Measurements from ENCODE around the gene TUBB4A. TPM values are rescaled to one million over a fixed set of nuclear protein-coding genes. Genes with fewer than 3 reads are reported as not detected.
A peak's percentile ranks its signal among the peaks of the same experiment; 100 is the strongest.
"Not testable (repeated sequence)": the region's sequence is repeated elsewhere in the genome, so short reads cannot be mapped to it uniquely, and the experiment has no call there.

TUBB4A gene
- polyA plus RNA-seq (2013), result 5.2 TPM

- Histone ChIP-seq H3K27me3 (replicated peaks in 2 of 5; ENCODE audit: control insufficient read depth in 4 of 5, insufficient read depth in 5 of 5, low read length in 4 of 5) (peaks cover 0 to 4% (median 0%) of the 10 kb centered on the region in 5 experiments), H3K4me3 (ENCODE audit: control insufficient read depth in 1 of 7, extremely low read depth in 1 of 7, insufficient read depth in 4 of 7, low read depth in 2 of 7, low read length in 6 of 7) (peak within 1 kb of the TSS; percentile 44 to 78 (median 61)), H3K36me3 (ENCODE audit: control insufficient read depth in 4 of 4, insufficient read depth in 4 of 4, low read length in 3 of 4) (no peaks in the 10 kb centered on the region), H3K27ac (ENCODE audit: insufficient read depth in 1 of 2, low read depth in 1 of 2, low read length in 2 of 2, poor library complexity in 1 of 2, severe bottlenecking in 2 of 2) (no peak within 1 kb of the TSS), H3K4me1 (ENCODE audit: control extremely low read depth in 1 of 4, control insufficient read depth in 4 of 4, insufficient read depth in 4 of 4, low read length in 3 of 4) (peaks cover 0 to 22% (median 17%) of the 10 kb centered on the region in 4 experiments), H3K9me3 (ENCODE audit: control extremely low read depth in 1 of 5, control insufficient read depth in 4 of 5, insufficient read depth in 2 of 5, low read depth in 1 of 5, low read length in 4 of 5) (no peaks in the 10 kb centered on the region)
- peak in 2 of 3 donors; percentile 33 to 57 for DNase-seq
- ChIA-PET CTCF (interaction anchor here (1.2 to 2.8 kb wide), 2 partner anchors 16 to 20 kb away, joined by 4 to 18 read pairs; partner anchors contain the start of gene DENND1C), POLR2A (interaction anchor here (0.6 kb wide), 1 partner anchor 1706 kb away, joined by 4 read pairs; no protein-coding TSS in a partner anchor)
- under 1% methylated on average over 47 of the region's 71 CpGs for WGBS (ENCODE audit: insufficient coverage)
Measured at GRCh38 chr19:6501740-6502648, at the start of gene TUBB4A. Gene TUBB4A (minus strand): TSS chr19:6502309. CDS start chr19:6502212, 97 bp downstream.

- H3K27ac ChIP-seq (ENCODE audit: insufficient read depth in 1 of 2, low read depth in 1 of 2, low read length in 2 of 2, poor library complexity in 1 of 2, severe bottlenecking in 2 of 2), result no peak overlapping the region
- CTCF ChIA-PET, result interaction anchor here (1.0 to 4.6 kb wide), 4 partner anchors 11 to 185 kb away, joined by 4 to 21 read pairs (median 4); no protein-coding TSS in a partner anchor
- H3K4me1 ChIP-seq (ENCODE audit: control extremely low read depth in 1 of 4, control insufficient read depth in 4 of 4, insufficient read depth in 4 of 4, low read length in 3 of 4), result peaks cover 0 to 13% (median 10%) of the 10 kb centered on the region in 4 experiments
- no peak for DNase-seq
- POLR2A ChIA-PET, result interaction anchor here (1.2 kb wide), 1 partner anchor 16 kb away, joined by 3 read pairs; no protein-coding TSS in a partner anchor
- no peaks in the 10 kb centered on the region for H3K36me3 ChIP-seq (ENCODE audit: control insufficient read depth in 4 of 4, insufficient read depth in 4 of 4, low read length in 3 of 4)
- peaks cover 0 to 5% (median 0%) of the 10 kb centered on the region in 5 experiments for H3K9me3 ChIP-seq (ENCODE audit: control extremely low read depth in 1 of 5, control insufficient read depth in 4 of 5, insufficient read depth in 2 of 5, low read depth in 1 of 5, low read length in 4 of 5)
- WGBS (ENCODE audit: insufficient coverage), result 100% methylated on average over 3 of the region's 3 CpGs
- H3K4me3 ChIP-seq (ENCODE audit: control insufficient read depth in 1 of 7, extremely low read depth in 1 of 7, insufficient read depth in 4 of 7, low read depth in 2 of 7, low read length in 6 of 7), result no peak overlapping the region
- no peaks in the 10 kb centered on the region for H3K27me3 ChIP-seq (replicated peaks in 2 of 5; ENCODE audit: control insufficient read depth in 4 of 5, insufficient read depth in 5 of 5, low read length in 4 of 5)
Measured at GRCh38 chr19:6551091-6551490, 49.0 kb upstream of the TUBB4A start.

GRCh38 chr19:6550679-6551078 lies 48.6 kb upstream of the TUBB4A start:
- ChIA-PET CTCF (interaction anchor here (0.7 to 4.6 kb wide), 3 partner anchors 11 to 175 kb away, joined by 3 to 21 read pairs (median 4); no protein-coding TSS in a partner anchor), POLR2A (interaction anchor here (1.2 kb wide), 1 partner anchor 15 kb away, joined by 3 read pairs; no protein-coding TSS in a partner anchor)
- not testable (repeated sequence) for H3K9me3 ChIP-seq (ENCODE audit: control extremely low read depth in 1 of 5, control insufficient read depth in 4 of 5, insufficient read depth in 2 of 5, low read depth in 1 of 5, low read length in 4 of 5); H3K4me3 ChIP-seq (ENCODE audit: control insufficient read depth in 1 of 7, extremely low read depth in 1 of 7, insufficient read depth in 4 of 7, low read depth in 2 of 7, low read length in 6 of 7); DNase-seq; H3K27me3 ChIP-seq (replicated peaks in 2 of 5; ENCODE audit: control insufficient read depth in 4 of 5, insufficient read depth in 5 of 5, low read length in 4 of 5); H3K36me3 ChIP-seq (ENCODE audit: control insufficient read depth in 4 of 4, insufficient read depth in 4 of 4, low read length in 3 of 4); H3K27ac ChIP-seq (ENCODE audit: insufficient read depth in 1 of 2, low read depth in 1 of 2, low read length in 2 of 2, poor library complexity in 1 of 2, severe bottlenecking in 2 of 2)
- peaks cover 0 to 13% (median 10%) of the 10 kb centered on the region in 4 experiments for H3K4me1 ChIP-seq (ENCODE audit: control extremely low read depth in 1 of 4, control insufficient read depth in 4 of 4, insufficient read depth in 4 of 4, low read length in 3 of 4)
- 96% methylated on average over 4 of the region's 6 CpGs for WGBS (ENCODE audit: insufficient coverage)

- Histone ChIP-seq H3K27ac (ENCODE audit: insufficient read depth in 1 of 2, low read depth in 1 of 2, low read length in 2 of 2, poor library complexity in 1 of 2, severe bottlenecking in 2 of 2) (no peak overlapping the region), H3K27me3 (replicated peaks in 2 of 5; ENCODE audit: control insufficient read depth in 4 of 5, insufficient read depth in 5 of 5, low read length in 4 of 5) (peaks cover 0 to 4% (median 0%) of the 10 kb centered on the region in 5 experiments), H3K36me3 (ENCODE audit: control insufficient read depth in 4 of 4, insufficient read depth in 4 of 4, low read length in 3 of 4) (no peaks in the 10 kb centered on the region), H3K4me1 (ENCODE audit: control extremely low read depth in 1 of 4, control insufficient read depth in 4 of 4, insufficient read depth in 4 of 4, low read length in 3 of 4) (peaks cover 0 to 2% (median 0%) of the 10 kb centered on the region in 4 experiments), H3K4me3 (ENCODE audit: control insufficient read depth in 1 of 7, extremely low read depth in 1 of 7, insufficient read depth in 4 of 7, low read depth in 2 of 7, low read length in 6 of 7) (no peak overlapping the region), H3K9me3 (ENCODE audit: control extremely low read depth in 1 of 5, control insufficient read depth in 4 of 5, insufficient read depth in 2 of 5, low read depth in 1 of 5, low read length in 4 of 5) (no peaks in the 10 kb centered on the region)
- ChIA-PET CTCF (no interaction called here), POLR2A (interaction anchor here (0.6 kb wide), 1 partner anchor 263 kb away, joined by 4 read pairs; no protein-coding TSS in a partner anchor)
- DNase-seq, result no peak
- WGBS (ENCODE audit: insufficient coverage), result 84% methylated on average over 7 of the region's 11 CpGs
Measured at GRCh38 chr19:6543866-6544347, 41.8 kb upstream of the TUBB4A start.

GRCh38 chr19:6540918-6541689 lies 39.0 kb upstream of the TUBB4A start:
- 97% methylated on average over 8 of the region's 13 CpGs for WGBS (ENCODE audit: insufficient coverage)
- H3K27me3 ChIP-seq (replicated peaks in 2 of 5; ENCODE audit: control insufficient read depth in 4 of 5, insufficient read depth in 5 of 5, low read length in 4 of 5), result peaks cover 0 to 4% (median 0%) of the 10 kb centered on the region in 5 experiments
- H3K4me1 ChIP-seq (ENCODE audit: control extremely low read depth in 1 of 4, control insufficient read depth in 4 of 4, insufficient read depth in 4 of 4, low read length in 3 of 4), result peaks cover 0 to 6% (median 4%) of the 10 kb centered on the region in 4 experiments
- no peak overlapping the region for H3K27ac ChIP-seq (ENCODE audit: insufficient read depth in 1 of 2, low read depth in 1 of 2, low read length in 2 of 2, poor library complexity in 1 of 2, severe bottlenecking in 2 of 2)
- H3K9me3 ChIP-seq (ENCODE audit: control extremely low read depth in 1 of 5, control insufficient read depth in 4 of 5, insufficient read depth in 2 of 5, low read depth in 1 of 5, low read length in 4 of 5), result no peaks in the 10 kb centered on the region
- CTCF ChIA-PET, result interaction anchor here (1.3 to 3.9 kb wide), 2 partner anchors 10 to 23 kb away, joined by 3 to 21 read pairs; no protein-coding TSS in a partner anchor
- POLR2A ChIA-PET, result no interaction called here
- H3K4me3 ChIP-seq (ENCODE audit: control insufficient read depth in 1 of 7, extremely low read depth in 1 of 7, insufficient read depth in 4 of 7, low read depth in 2 of 7, low read length in 6 of 7), result no peak overlapping the region
- DNase-seq, result no peak
- H3K36me3 ChIP-seq (ENCODE audit: control insufficient read depth in 4 of 4, insufficient read depth in 4 of 4, low read length in 3 of 4), result no peaks in the 10 kb centered on the region

- H3K4me3 ChIP-seq (ENCODE audit: control insufficient read depth in 1 of 7, extremely low read depth in 1 of 7, insufficient read depth in 4 of 7, low read depth in 2 of 7, low read length in 6 of 7), result no peak overlapping the region
- POLR2A ChIA-PET, result no interaction called here
- no peak overlapping the region for H3K27ac ChIP-seq (ENCODE audit: insufficient read depth in 1 of 2, low read depth in 1 of 2, low read length in 2 of 2, poor library complexity in 1 of 2, severe bottlenecking in 2 of 2)
- 94% methylated on average over 6 of the region's 6 CpGs for WGBS (ENCODE audit: insufficient coverage)
- no peaks in the 10 kb centered on the region for H3K9me3 ChIP-seq (ENCODE audit: control extremely low read depth in 1 of 5, control insufficient read depth in 4 of 5, insufficient read depth in 2 of 5, low read depth in 1 of 5, low read length in 4 of 5)
- no peak for DNase-seq
- peaks cover 0 to 6% (median 5%) of the 10 kb centered on the region in 4 experiments for H3K4me1 ChIP-seq (ENCODE audit: control extremely low read depth in 1 of 4, control insufficient read depth in 4 of 4, insufficient read depth in 4 of 4, low read length in 3 of 4)
- peaks cover 0 to 4% (median 0%) of the 10 kb centered on the region in 5 experiments for H3K27me3 ChIP-seq (replicated peaks in 2 of 5; ENCODE audit: control insufficient read depth in 4 of 5, insufficient read depth in 5 of 5, low read length in 4 of 5)
- no peaks in the 10 kb centered on the region for H3K36me3 ChIP-seq (ENCODE audit: control insufficient read depth in 4 of 4, insufficient read depth in 4 of 4, low read length in 3 of 4)
- CTCF ChIA-PET, result interaction anchor here (3.9 kb wide), 1 partner anchor 12 kb away, joined by 21 read pairs; no protein-coding TSS in a partner anchor
Measured at GRCh38 chr19:6539514-6539913, 37.4 kb upstream of the TUBB4A start.
